ENCODE results near the gene TMPRSS9.

DNA sequence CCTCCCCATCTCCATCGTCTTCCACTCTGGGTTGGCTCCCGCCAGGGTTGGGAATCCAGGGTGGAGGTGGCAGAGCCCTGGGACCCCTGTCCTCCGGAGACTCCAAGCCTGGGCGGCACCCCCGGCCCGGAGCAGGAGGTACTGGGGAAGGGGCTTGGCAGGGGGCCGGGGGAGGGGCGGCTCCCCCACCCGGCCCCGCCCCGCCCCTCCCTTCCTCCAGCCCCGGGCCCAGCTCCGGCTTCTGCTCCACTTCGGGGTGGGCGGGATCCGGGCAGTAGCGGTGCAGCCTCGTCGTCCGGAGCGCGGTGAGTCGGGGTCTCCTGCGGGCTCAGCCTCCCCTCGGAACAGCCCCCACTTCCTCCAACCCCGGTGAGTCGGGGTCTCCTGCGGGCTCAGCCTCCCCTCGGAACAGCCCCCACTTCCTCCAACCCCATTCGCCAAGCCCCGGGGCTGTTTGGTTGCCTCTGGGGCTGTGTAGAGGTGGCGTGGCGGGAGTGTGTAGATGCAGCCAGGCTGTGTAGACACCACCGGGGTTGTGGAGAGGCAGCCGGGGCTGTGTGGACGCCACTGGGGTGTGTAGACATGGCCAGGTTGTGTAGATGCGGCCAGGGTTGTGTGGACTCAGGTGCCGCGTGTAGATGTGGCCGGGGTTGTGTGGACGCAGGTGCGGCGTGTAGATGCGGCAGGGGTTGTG is at the start of gene TMPRSS9:
- TF ChIP-seq POLR2A (IDR thresholded peaks at IDR 0.05), result no peak
- TF ChIP-seq, protein P1, sequence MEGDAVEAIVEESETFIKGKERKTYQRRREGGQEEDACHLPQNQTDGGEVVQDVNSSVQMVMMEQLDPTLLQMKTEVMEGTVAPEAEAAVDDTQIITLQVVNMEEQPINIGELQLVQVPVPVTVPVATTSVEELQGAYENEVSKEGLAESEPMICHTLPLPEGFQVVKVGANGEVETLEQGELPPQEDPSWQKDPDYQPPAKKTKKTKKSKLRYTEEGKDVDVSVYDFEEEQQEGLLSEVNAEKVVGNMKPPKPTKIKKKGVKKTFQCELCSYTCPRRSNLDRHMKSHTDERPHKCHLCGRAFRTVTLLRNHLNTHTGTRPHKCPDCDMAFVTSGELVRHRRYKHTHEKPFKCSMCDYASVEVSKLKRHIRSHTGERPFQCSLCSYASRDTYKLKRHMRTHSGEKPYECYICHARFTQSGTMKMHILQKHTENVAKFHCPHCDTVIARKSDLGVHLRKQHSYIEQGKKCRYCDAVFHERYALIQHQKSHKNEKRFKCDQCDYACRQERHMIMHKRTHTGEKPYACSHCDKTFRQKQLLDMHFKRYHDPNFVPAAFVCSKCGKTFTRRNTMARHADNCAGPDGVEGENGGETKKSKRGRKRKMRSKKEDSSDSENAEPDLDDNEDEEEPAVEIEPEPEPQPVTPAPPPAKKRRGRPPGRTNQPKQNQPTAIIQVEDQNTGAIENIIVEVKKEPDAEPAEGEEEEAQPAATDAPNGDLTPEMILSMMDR (IDR thresholded peaks at IDR 0.05), result no peak
